HepG2 (cell line): Measurements from ENCODE around the gene LRRC73. TPM values are rescaled to one million over a fixed set of nuclear protein-coding genes. Genes with fewer than 3 reads are reported as not detected.

Experiments
- ARNT2 ChIP-seq: sonication (generic); formaldehyde crosslinking; IDR thresholded peaks from 2 replicates; pipeline ENCODE4 v1.8.0; 2022; ENCODE audit warnings: mild to moderate bottlenecking, low read depth, missing genetic modification reagents, moderate library complexity
- ATF7-NPFF ChIP-seq: sonication (generic); formaldehyde crosslinking; IDR thresholded peaks from 2 replicates; pipeline ENCODE4 v1.8.1; 2023; ENCODE audit warnings: mild to moderate bottlenecking, low read depth, missing genetic modification reagents, moderate library complexity
- HNF1B ChIP-seq: sonication (generic); formaldehyde crosslinking; IDR thresholded peaks from 2 replicates; pipeline ENCODE4 v1.5.1; 2020; ENCODE audit warnings: mild to moderate bottlenecking, moderate library complexity, missing genetic modification reagents
- MXD1 ChIP-seq: sonication (generic); formaldehyde crosslinking; IDR thresholded peaks from 2 replicates; pipeline ENCODE4 v1.4.0; 2020; ENCODE audit warnings: mild to moderate bottlenecking, missing genetic modification reagents
- NR2F6 ChIP-seq, 2 experiments: IDR thresholded peaks; 2 replicates each; pipeline ENCODE4 v1.6.1; 2016; ENCODE audit warnings: antibody characterized with exemption in 1 of 2, mild to moderate bottlenecking in 1 of 2
- PATZ1 ChIP-seq: sonication (generic); formaldehyde crosslinking; IDR thresholded peaks from 2 replicates; pipeline ENCODE4 v1.4.0; 2020; ENCODE audit warnings: missing genetic modification reagents
- RARA ChIP-seq: IDR thresholded peaks from 2 replicates; pipeline ENCODE4 v1.6.1; 2016; ENCODE audit warnings: missing genetic modification reagents, missing compliant biosample characterization
- SIN3B ChIP-seq: fragments of 150-350 bp; IDR thresholded peaks from 2 replicates; pipeline ENCODE4 v1.6.1; 2014; ENCODE audit warnings: low read length
- SP4 ChIP-seq: sonication (generic); formaldehyde crosslinking; IDR thresholded peaks from 2 replicates; pipeline ENCODE4 v1.8.1; 2023; ENCODE audit warnings: mild to moderate bottlenecking, missing genetic modification reagents
- ZNF280B ChIP-seq: sonication (generic); formaldehyde crosslinking; IDR thresholded peaks from 2 replicates; pipeline ENCODE4 v1.5.0; 2020; ENCODE audit warnings: missing genetic modification reagents, mild to moderate bottlenecking, borderline replicate concordance
- ZNF407 ChIP-seq: sonication (generic); formaldehyde crosslinking; IDR thresholded peaks from one replicate; pipeline ENCODE4 v1.5.1; 2020; ENCODE audit warnings: mild to moderate bottlenecking, missing genetic modification reagents; ENCODE audit errors: not compliant biosample characterization
- ZNF501 ChIP-seq: sonication (generic); formaldehyde crosslinking; IDR thresholded peaks from 2 replicates; pipeline ENCODE4 v1.5.1; 2020; ENCODE audit warnings: mild to moderate bottlenecking, moderate library complexity, missing genetic modification reagents
- polyA plus RNA-seq, 8 experiments: library from polyadenylated mRNA; depleted of rRNA in 3 of 8; stranded (reverse) in 7 of 8; unstranded in 1 of 8; fragments of >200 nt; fragmentation: Illumina TruSeq in 4 of 8; extraction: Trizol in 4 of 8; gene quantifications; 2 replicates each; pipeline versions ENCODE4 v1.2.1 to v1.2.3, GENCODE V29; 2011 to 2016; ENCODE audit warnings: low read depth in 4 of 8, missing spikeins in 1 of 8, mixed read lengths in 1 of 8; ENCODE audit not compliant: insufficient read depth in 1 of 8
- total RNA-seq, 5 experiments: library from RNA; depleted of rRNA; stranded (reverse); fragments of >200 nt; fragmentation: Illumina TruSeq; extraction: Trizol; gene quantifications; 2 replicates each; pipeline ENCODE4 v1.2.3, GENCODE V29; 2016; ENCODE audit warnings: low read depth in 1 of 5

The LRRC73 gene
- total and polyA plus RNA-seq, 2 of the 13 experiments (the other 11 are each of a cell fraction or from before 2014, with no cell fraction given): 0.11 to 0.12 TPM

GRCh38 chr6:43491750-43492661 is 18.1 kb downstream of the LRRC73 start (continued):
- TF ChIP-seq ZNF407 (CRISPR knock-in tag): peak; percentile 30
- TF ChIP-seq PATZ1 (CRISPR knock-in tag): peak; percentile 81
- no peak for TF ChIP-seq SIN3B
- TF ChIP-seq MXD1 (CRISPR knock-in tag): 0 out of 2 replicates have a peak, but pooled peaks have one; percentile 54
- 0 out of 2 replicates have a peak, but pooled peaks have one; percentile 15 for TF ChIP-seq ZNF501
- TF ChIP-seq HNF1B (CRISPR knock-in tag): 0 out of 2 replicates have a peak, but pooled peaks have one; percentile 60
- TF ChIP-seq RARA: peak; percentile 63
- 0 out of 2 replicates have a peak, but pooled peaks have one; percentile 30 for TF ChIP-seq ATF7-NPFF (CRISPR knock-in tag)
- TF ChIP-seq NR2F6 (IDR thresholded peaks at IDR 0.05): no peak
- TF ChIP-seq NR2F6 (CRISPR knock-in tag; IDR thresholded peaks at IDR 0.05): 0 out of 2 replicates have a peak, but pooled peaks have one; percentile 19
- TF ChIP-seq ARNT2: 0 out of 2 replicates have a peak, but pooled peaks have one; percentile 55
- peak; percentile 40; the same call in 1 of the 2 replicates for TF ChIP-seq ZNF280B (CRISPR knock-in tag)
- TF ChIP-seq SP4 (CRISPR knock-in tag): peak; percentile 70; the same call in 1 of the 2 replicates
